GM11168 (cell line): ENCODE results near the gene C2CD4D.
"Not testable (repeated sequence)": the region's sequence is repeated elsewhere in the genome, so short reads cannot be mapped to it uniquely, and the experiment has no call there.

ENCODE experiments used
- in situ Hi-C: fragments of 300-500 bp; cut with MboI; formaldehyde crosslinking; loops from one replicate; pipeline ENCODE4 v1.12.0; 2022; ENCODE audit warnings: low sequenced_read_pairs; ENCODE audit not compliant: unreplicated experiment

Gene C2CD4D

DNA sequence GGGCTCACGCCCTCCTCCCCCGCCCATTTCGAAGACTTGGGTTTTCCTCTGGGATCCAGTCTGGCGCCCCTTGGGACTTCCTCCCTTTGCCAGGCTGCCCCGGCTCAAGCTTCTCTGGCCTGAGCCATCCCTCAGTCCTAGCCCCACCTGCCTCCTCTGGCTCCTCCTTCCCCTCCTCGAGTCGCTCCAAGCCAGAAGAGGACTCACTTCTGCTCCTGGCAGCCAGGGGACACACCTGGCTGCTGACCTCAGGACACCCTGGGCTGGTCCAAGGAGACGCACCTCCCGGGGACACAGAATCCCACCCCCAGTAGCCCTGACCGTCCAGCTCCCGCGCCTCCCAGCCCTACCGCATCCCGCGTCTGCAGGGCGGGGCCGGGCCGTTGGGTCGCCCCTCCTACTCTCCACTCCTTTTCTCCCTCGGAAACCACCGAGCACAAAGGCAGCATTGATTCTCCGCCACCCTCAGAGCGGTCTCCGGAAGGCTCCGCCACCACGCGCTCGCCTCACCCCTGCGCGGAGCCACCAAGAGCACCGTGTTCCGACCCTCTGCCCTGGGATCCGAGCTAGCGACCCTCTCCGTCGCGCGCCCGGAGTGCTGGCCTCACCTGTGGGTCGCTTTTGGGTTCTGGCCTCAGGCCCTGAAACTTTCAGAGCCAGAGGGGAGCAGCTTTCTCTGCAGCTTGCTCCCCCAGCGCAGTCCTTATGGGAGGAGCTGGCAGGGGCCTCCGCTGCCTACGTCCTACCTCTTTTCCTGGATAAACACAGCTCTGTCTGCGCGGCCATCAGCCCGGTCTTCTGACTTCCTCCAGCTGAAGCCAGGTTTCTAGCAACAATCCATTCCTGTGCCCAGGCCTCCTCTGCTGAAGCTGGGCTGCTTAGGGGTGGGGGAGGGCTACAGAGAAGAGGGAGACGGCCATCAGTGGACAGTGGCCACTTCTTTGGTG lies at the start of gene C2CD4D:
C2CD4D (minus strand) TSS at position 364 of the 947 bp plus-strand sequence. CDS start 831 bp downstream, outside the sequence.
- in situ Hi-C loops, result no loop called here

DNA sequence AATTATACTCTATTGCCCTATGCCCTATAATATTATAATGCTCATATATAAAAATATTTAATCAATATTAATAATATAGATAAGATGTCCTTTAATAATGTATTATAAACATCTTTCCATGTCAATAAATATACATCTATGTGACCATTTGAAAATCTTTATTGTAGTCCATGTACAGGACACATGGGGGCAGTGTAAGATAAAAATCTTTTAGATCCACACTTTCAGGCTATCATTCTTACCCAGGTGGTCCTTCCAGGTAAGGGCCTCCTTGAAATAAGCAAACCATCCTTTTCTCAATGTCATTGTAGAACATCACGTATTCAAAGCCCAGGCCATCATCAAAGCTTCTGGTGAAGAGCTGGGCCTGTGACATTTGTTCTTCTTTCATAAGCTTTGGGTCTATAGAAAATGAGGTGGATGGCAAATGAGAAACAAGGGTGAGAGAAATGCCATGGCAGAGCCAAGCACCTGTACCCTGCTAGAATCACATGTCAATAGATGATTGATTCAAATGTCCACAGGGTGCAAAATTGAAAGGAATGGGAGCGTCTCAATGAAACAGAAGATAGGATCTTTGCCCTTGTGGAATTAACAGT lies 49.5 kb upstream of the C2CD4D start:
- in situ Hi-C loops, result loop anchor here (5.0 kb wide), 1 partner anchor 108 kb away; no protein-coding TSS in a partner anchor

DNA sequence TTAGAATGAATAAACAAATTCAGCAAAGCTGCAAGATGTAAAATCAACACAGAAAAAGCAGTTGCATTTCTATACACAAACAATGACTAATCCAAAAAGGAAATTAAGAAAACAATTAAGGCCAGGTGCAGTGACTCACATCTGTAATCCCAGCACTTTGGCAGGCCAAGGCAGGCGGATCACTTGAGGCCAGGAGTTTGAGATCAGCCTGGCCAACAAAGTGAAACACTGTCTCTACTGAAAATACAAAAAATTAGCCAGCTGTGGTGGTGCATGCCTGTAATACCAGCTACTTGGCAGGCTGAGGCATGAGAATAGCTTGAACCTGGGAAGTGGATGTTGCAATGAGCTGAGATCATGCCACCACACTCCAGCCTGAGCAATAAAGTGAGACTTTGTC lies 47.4 kb upstream of the C2CD4D start:
- in situ Hi-C loops, result loop anchor here (5.0 kb wide), 1 partner anchor 110 kb away; no protein-coding TSS in a partner anchor

DNA sequence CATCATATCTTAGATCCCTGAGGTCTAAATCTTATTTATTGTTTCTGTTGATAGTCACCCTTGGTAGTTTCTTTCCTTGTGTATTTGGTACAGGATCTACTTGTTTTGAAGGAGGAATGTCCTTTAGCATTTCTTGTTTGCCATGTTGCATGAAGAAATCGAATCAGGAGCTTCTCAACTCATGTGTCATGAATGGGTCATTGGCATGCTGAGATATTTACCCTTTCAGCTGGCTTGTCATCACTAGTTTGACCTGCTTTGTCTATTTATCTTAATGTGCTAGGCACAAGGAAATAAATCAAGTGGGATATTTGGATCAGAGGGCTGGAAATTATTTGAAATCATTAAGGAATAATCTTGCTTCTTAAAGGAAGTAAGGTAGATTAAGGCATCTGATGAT lies 45.9 kb upstream of the C2CD4D start:
- in situ Hi-C loops, result loop anchor here (5.0 kb wide), 1 partner anchor 112 kb away; no protein-coding TSS in a partner anchor

DNA sequence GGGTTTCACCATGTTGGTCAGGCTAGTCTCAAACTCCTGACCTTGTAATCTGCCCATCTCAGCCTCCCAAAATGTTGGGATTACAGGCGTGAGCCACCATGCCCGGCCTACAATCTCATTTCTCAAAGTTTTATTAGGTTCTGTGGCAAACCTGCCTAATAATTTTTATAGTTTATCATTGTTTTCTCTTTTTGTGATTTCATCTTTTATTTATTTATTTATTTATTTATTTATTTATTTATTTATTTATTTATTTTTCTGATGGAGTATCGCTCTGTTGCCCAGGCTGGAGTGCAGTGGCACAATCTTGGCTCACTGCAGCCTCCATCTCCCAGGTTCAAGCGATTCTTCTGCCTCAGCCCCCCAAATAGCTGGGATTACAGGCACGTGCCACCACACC lies 45.3 kb upstream of the C2CD4D start:
- in situ Hi-C loops, result loop anchor here (5.0 kb wide), 1 partner anchor 112 kb away; no protein-coding TSS in a partner anchor

DNA sequence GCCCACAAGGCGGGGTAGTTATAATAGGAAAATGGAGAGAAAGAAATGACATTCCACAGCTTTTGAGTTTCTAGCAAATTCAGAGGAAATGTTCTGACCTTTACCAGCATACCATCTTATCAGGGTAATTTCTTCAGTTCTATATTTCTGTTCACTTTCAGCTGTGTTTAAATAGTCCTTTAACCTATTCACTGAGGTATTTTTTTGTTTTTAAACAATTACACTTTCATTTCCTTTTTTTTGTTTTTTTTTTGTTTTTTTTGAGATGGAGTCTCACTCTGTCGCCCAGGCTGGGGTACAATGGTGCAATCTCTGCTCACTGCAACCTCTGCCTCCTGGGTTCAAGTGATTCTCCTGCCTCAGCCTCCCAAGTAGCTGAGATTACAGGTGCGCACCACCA lies 44.8 kb upstream of the C2CD4D start:
- in situ Hi-C loops, result not testable (repeated sequence)

DNA sequence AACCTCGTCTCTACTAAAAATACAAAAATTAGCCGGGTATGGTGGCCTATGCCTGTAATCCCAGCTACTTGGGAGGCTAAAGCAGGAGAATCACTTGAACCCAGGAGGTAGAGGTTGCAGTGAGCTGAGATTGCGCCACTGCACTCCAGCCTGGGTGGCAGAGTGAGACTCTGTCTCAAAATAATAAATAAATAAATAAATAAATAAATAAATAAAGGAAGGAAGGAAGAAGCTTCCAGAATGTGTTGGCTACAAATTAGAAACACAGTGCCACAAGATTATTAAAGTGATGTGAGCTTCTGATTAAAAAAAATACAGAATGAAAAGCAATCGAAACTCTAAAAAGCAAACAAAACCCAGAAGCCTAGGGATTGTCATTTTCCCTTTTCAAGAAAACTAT lies 44.3 kb upstream of the C2CD4D start:
- in situ Hi-C loops, result not testable (repeated sequence)

DNA sequence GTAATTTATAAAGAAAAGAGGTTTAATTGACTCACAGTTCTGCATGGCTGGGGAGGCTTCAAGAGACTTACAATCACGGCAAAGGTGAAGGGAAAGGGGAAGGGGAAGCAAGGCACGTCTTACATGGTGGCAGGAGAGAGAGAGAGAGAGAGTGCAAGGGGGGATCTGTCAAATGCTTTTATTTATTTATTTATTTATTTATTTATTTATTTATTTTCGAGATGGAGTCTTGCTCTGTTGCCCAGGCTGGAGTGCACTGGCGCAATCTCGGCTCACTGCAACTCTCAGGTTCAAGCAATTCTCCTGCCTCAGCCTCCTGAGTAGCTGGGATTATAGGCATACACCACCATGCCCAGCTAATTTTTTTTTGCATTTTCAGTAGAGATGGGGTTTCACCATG lies 43.3 kb upstream of the C2CD4D start:
- in situ Hi-C loops, result not testable (repeated sequence)

DNA sequence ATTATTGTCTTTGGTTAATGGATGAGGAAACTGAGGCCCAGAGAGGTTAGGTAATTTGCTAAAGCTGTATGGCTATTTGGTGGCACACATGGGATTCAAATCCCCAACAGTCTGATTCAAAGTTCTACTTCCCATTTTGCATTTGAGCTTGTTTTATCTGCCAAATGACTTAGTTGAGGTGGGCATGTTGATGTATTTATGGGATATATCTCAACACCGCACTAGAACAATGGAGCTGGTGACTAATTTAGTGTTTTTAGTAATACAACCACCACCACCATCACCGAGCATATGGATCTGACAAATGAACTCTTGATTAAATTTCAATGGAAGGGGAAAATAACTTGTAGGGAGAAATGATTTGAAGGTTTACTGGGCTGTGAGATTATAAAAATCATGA lies 42.8 kb upstream of the C2CD4D start:
- in situ Hi-C loops, result no loop called here

DNA sequence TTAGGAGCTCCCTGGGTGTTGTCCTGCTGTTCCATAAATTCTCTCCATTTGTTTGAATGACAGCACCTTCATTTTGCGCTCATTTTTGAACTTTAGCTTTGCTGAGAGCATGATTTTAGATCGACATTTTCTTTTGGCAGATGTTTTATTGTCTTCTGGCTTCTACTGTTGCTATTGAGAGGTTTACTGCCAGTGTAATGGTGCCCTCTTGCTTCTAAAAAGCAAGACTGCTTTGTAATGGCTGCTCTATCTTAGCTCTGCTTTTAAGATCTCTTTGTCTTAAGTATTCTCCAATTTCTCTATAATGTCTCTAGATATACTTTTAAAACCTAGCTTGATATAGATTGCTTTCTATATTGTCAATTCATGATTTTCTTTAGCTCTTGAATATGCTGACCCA lies 41.9 kb upstream of the C2CD4D start:
- in situ Hi-C loops, result no loop called here

DNA sequence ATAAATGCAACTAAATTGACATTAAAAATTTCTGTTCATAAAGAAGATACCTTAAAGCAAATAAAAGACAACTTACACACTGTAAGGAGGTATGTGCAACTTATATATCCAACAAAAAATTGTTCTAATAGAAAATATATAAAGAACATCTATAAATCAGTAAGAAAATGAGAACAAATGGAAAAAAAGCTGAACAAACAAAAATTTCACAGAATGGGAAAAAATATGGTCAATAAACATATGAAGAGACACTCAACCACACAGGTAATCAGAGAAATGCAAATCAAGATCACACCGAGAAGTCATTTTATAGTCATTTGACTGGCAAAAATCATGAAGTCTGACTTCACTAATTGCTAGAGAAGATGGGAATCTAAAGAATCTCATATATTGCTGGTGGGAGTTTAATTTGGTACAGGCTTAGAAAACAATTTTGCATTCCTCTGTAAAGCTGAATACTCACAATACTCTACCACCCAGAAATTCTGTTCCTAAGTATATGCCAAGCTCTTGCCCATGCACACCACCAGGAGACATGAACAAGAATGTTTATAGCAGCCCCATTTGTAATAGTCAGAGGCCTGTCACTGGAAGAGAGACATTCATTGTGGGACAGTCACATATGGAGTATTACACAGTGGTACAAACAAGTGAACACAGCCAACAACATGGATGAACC lies 35.9 kb upstream of the C2CD4D start:
- in situ Hi-C loops, result no loop called here

DNA sequence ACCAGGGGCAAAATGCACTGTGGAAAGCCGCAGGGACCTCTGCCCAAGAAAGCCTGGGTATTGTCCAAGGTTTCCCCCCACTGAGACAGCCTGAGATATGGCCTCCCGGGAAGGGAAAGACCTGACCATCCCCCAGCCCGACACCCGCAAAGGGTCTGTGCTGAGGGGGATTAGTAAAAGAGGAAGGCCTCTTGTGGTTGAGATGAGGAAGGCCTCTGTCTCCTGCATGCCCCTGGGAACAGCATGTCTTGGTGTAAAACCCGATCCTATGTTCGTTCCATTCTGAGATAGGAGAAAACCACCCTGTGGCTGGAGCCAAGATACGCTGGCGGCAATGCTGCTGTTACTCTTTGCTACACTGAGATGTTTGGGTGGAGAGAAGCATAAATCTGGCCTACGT lies 33.2 kb upstream of the C2CD4D start:
- in situ Hi-C loops, result not testable (repeated sequence)

DNA sequence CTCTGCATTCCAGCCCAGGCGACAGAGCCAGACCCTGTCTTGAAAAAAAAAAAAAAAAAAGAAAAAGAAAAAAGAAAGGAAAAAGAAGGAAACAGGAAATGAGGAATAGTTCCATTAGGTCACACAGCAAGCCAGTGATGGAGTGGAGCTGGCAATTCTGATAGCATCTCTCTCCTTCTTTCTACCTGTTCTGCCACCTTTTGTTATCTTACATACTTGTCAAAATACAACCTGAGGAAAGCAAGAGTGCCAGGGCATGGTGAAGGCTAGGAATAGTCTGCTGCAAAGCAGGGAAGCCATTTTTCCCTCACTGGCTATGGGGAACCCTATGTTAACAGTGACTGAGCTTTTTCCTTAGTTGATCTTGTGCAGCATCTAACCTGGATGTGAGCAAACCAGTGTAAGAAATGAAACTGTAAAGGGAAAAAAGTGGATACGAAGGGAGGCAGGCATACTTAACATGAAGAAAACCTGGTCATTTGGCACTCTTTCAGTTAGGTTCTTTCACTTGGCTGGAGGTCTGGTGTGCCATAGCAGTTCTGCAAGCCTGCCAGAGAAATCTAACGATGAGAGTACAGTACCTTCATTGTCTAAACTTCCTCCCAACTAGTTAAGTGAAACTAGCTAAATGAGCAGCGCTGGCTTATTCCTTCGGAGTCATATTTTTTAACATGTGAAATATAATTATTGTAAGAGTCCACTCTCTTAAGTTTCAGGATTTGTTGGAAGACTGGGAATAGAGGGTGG lies 31.8 kb upstream of the C2CD4D start:
- in situ Hi-C loops, result no loop called here

DNA sequence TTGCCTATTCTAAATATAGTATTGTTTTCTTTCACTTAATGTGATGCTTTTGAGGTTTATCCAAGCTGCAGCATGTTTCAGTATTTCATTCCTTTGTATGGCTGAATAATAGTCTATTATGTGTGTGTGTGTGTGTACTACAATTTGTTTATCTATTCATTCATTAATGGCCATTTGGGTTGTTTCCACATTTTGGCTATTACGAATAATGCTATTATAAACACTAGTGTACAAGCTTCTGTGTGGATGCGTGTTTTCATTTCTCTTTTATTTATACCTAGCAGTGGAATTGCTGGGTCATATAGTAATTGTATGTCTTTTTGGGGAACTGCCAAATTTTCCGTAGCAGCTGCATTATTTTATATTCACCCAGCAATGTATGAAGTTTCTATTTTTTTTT lies 28.9 kb upstream of the C2CD4D start:
- in situ Hi-C loops, result no loop called here

DNA sequence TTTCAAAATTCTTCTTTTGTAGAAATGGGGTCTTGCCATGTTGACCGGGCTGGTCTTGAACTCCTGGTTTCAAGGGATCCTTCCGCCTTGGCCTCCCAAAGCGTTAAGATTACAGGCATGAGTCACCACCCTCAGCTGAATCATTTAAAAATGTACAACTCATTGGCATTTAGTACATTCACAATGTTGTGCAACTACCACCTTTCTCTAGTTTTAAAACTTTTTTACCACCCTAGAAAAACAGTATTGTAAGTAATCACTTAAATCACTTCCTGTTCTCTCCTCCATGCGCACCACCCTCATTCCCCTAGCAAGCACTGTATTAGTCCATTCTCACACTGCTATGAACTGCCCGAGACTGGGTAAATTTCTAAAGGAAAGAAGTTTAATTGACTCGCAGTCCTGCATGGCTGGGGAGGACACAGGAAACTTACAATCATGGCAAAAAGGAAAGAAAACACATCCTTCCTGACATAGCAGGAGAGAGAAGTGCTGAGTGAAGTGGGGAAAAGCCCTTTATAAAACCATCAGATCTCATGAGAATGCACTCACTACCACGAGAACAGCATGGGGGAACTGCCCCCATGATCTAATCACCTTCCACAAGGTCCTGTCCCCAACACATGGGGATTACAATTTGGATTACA lies 28.3 kb upstream of the C2CD4D start:
- in situ Hi-C loops, result no loop called here

DNA sequence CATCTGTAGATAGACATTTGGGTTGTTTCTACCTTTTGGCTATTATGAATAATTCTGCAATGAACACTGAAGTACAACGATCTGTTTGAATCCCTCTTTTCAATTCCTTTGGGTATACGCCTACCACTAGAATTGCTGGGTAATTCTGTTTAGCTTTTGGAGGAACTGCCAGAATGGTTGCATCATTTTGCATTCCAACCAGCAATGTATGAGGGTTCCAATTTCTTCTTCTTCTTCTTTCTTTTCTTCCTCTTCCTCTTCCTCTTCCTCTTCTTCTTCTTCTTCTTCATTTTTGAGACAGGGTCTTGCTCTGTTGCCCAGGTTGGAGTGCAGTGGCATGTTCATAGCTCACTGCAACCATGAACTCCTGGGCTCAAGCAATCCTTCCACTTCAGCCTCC lies 27.7 kb upstream of the C2CD4D start:
- in situ Hi-C loops, result no loop called here

DNA sequence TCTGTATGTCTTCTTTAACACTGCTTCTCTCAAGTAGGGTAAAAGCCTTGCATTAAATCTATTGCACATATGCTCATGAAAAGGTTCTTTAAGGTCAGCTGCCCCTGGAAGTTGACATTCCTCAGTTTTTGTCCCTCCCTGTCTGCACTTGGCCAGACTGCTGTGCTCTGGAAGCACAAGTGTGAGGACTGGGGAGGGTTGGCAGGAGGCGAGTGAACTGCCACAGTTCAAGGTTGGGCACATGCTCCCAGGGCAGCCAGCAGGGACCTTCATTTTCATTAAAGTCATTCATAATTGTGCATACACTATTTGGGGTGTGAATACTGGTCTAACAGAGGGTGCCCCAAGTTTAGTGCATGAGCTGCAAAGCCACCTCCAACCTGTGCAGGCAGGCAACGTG lies 24.8 kb upstream of the C2CD4D start:
- in situ Hi-C loops, result no loop called here

DNA sequence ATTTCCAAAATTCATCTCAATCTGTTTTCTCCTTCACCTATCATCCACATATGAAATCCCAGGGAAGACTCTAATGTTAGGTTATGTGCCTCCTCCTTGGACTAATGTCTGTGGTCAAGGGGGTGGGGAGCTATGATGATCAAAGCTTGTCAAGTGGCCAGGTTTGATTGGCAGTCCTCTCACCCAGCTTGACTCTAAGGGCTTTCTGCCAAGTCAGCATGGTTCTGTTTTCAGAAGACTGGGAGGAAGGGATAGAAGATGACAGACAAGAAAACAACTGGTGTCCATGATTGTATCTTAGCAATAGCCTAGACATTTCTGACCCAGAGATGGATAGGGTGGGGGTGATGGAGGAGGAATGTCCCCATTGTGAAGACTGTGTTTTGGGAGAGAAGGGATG lies 23.0 kb upstream of the C2CD4D start:
- in situ Hi-C loops, result no loop called here

DNA sequence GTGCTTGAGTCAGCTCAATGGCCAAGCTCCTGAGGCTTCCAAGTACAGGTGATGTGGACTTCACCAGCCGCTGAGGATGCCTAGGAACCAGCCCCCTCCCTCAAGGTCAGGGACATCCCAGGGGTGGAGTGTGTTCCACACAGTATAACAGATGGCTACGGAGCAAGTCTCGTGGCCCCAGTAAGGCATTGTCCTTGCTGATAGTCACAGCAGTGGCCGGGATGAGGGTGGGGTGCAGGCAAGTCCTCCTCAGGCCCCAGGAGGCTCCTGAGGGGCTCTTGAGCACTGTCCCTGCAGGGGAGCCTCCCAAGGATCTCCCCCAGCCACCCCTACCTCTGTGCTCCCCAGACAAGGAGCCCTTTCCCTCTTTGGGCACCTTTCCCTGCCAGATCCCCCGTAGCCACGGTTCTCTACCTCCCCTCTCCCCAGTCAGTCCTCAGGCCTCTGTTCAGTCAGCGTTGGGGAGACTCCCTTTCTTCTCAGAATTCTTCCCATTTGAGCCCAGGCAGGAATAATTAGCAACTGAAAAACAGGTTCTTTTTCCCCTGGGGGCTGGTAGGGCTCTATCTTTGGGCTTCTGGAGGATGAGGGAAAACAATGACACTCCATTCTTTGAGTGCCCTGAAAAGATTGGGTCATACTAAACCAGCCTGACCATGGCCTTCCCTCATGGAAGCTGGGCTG lies 21.0 kb upstream of the C2CD4D start:
- in situ Hi-C loops, result no loop called here
